WI38 (cell line): ENCODE results near the gene PLEKHA6.

Experiments
- H3K4me3 ChIP-seq: 2 replicates; pipeline ENCODE4 v1.5.1; 2011; ENCODE audit warnings: low read depth, mild to moderate bottlenecking, control low read depth, low read length
- CTCF ChIP-seq: IDR thresholded peaks from 2 replicates; pipeline ENCODE4 v1.5.1; 2012; ENCODE audit warnings: low read depth, mild to moderate bottlenecking, control low read depth, low read length

PLEKHA6 gene

GRCh38 chr1:204321051-204321450, 38.7 kb downstream of the PLEKHA6 start:
- no peak for TF ChIP-seq CTCF
- no peak overlapping the region for H3K4me3 ChIP-seq

- no peak overlapping the region for H3K4me3 ChIP-seq
- no peak for TF ChIP-seq CTCF
Measured at GRCh38 chr1:204320382-204320804, 39.3 kb downstream of the PLEKHA6 start.

- TF ChIP-seq CTCF = no peak
- no peak overlapping the region for H3K4me3 ChIP-seq
Measured at GRCh38 chr1:204319462-204319861, 40.3 kb downstream of the PLEKHA6 start.

GRCh38 chr1:204319027-204319426, 40.7 kb downstream of the PLEKHA6 start:
- TF ChIP-seq CTCF = no peak
- no peak overlapping the region for H3K4me3 ChIP-seq

- H3K4me3 ChIP-seq = no peak overlapping the region
- no peak for TF ChIP-seq CTCF
Measured at GRCh38 chr1:204318324-204318723, 41.4 kb downstream of the PLEKHA6 start.

- no peak for TF ChIP-seq CTCF
Measured at GRCh38 chr1:204317170-204317569, 42.6 kb downstream of the PLEKHA6 start.

GRCh38 chr1:204316164-204316563, 43.6 kb downstream of the PLEKHA6 start:
- no peak for TF ChIP-seq CTCF
- H3K4me3 ChIP-seq = no peak overlapping the region

More at GRCh38 chr1:204317170-204317569, 42.6 kb downstream of the PLEKHA6 start:
- no peak overlapping the region for H3K4me3 ChIP-seq
